HepG2 (cell line): ENCODE data around the gene PLCD4. TPM values are rescaled to one million over a fixed set of nuclear protein-coding genes. Genes with fewer than 3 reads are reported as not detected.
A peak's percentile ranks its signal among the peaks of the same experiment; 100 is the strongest.

ENCODE experiments used
- ATAC-seq: fragments of 200-7000 bp; cut with Tn5 transposase; 3 replicates; pipeline ENCODE4 v1.9.1; 2020; ENCODE audit warnings: mild to moderate bottlenecking, moderate library complexity
- BruUV-seq: library from RNA; stranded (reverse); fragments of 400-500 nt; replicated peaks from 2 replicates; lab custom pipeline; 2021; lab: Mats Ljungman, UMichigan
- CTCF ChIA-PET: fragments of 300-600 bp; formaldehyde crosslinking; extraction: SDS; loops from one replicate; lab custom pipeline; 2021; ENCODE audit warnings: low total read pairs, inconsistent platforms, low intra/inter-chr PET ratio; lab: Yijun Ruan, JAX
- POLR2A ChIA-PET: fragments of 350-600 bp; sonication (Branson Sonifier 250); formaldehyde crosslinking; loops from one replicate; lab custom pipeline; 2020; ENCODE audit warnings: antibody characterized with exemption, inconsistent platforms; lab: Yijun Ruan, JAX
- DNase-seq: peaks from one replicate; pipeline ENCODE4 v3.0.0-alpha.2; 2015; ENCODE audit warnings: low spot score
- FAIRE-seq: peaks from 3 replicates; lab custom pipeline; 2011; peaks lifted over from hg19 to GRCh38; lab: Jason Lieb, UNC
- H2AFZ ChIP-seq: one replicate; pipeline ENCODE4 v1.6.1; 2011; ENCODE audit warnings: low read length, inconsistent platforms
- H3K27ac ChIP-seq: fragments of 300-600 bp; 3 replicates; pipeline ENCODE4 v1.8.0; 2011; ENCODE audit warnings: mixed run types, mild to moderate bottlenecking, mixed read lengths, low read length, inconsistent platforms; ENCODE audit not compliant: insufficient read depth; ENCODE audit errors: extremely low read length
- H3K27me3 ChIP-seq, 2 experiments: fragments of 200-600 bp in 1 of 2; 2 replicates in 1 of 2; 3 replicates in 1 of 2; pipeline versions ENCODE4 v1.6.0 to v1.8.0; 2011; ENCODE audit warnings: low read length in 2 of 2, mild to moderate bottlenecking in 2 of 2, moderate library complexity in 2 of 2, inconsistent platforms in 1 of 2; ENCODE audit not compliant: insufficient read depth in 2 of 2, control insufficient read depth in 1 of 2
- H3K36me3 ChIP-seq, 2 experiments: fragments of 200-600 bp in 1 of 2; replicated peaks in 1 of 2; 2 replicates in 1 of 2; 3 replicates in 1 of 2; pipeline versions ENCODE4 v1.5.1 to v1.8.0; 2011; ENCODE audit warnings: low read length in 2 of 2, inconsistent platforms in 1 of 2; ENCODE audit not compliant: insufficient read depth in 2 of 2, control insufficient read depth in 1 of 2
- H3K4me1 ChIP-seq: 2 replicates; pipeline ENCODE4 v1.5.1; 2012; ENCODE audit warnings: low read length, inconsistent platforms; ENCODE audit not compliant: insufficient read depth
- H3K4me2 ChIP-seq: 2 replicates; pipeline ENCODE4 v1.6.0; 2011; ENCODE audit warnings: low read depth, low read length, inconsistent platforms
- H3K4me3 ChIP-seq, 3 experiments: fragments of 200-600 bp in 1 of 3; sonication (generic), shearing (Covaris generic) in 1 of 3; replicated peaks in 1 of 3; 2 replicates each; pipeline ENCODE4 v1.5.1; 2011 to 2016; ENCODE audit warnings: low read length in 3 of 3, inconsistent platforms in 2 of 3, low read depth in 2 of 3, mild to moderate bottlenecking in 2 of 3, control low read depth in 1 of 3, mixed read lengths in 1 of 3; ENCODE audit not compliant: insufficient read depth in 1 of 3
- H3K79me2 ChIP-seq: one replicate; pipeline ENCODE4 v1.6.1; 2011; ENCODE audit warnings: low read length, inconsistent platforms; ENCODE audit not compliant: insufficient read depth
- H3K9ac ChIP-seq: 2 replicates; pipeline ENCODE4 v1.6.0; 2011; ENCODE audit warnings: mild to moderate bottlenecking, low read depth, low read length, inconsistent platforms; ENCODE audit not compliant: insufficient read depth
- H3K9me3 ChIP-seq: 2 replicates; pipeline ENCODE4 v1.5.1; 2012; ENCODE audit warnings: mild to moderate bottlenecking, low read length
- H4K20me1 ChIP-seq: 2 replicates; pipeline ENCODE4 v1.6.0; 2011; ENCODE audit warnings: inconsistent platforms, mild to moderate bottlenecking, low read length, moderate library complexity; ENCODE audit not compliant: insufficient read depth
- AGO2 ChIP-seq: fragments of 200-400 bp; formaldehyde crosslinking; optimal IDR thresholded peaks from 2 replicates; pipeline ENCODE3; 2017; ENCODE audit warnings: mild to moderate bottlenecking, low read depth, low read length, moderate library complexity
- ARID2 ChIP-seq: sonication (generic); formaldehyde crosslinking; IDR thresholded peaks from 2 replicates; pipeline ENCODE4 v1.8.1; 2022; ENCODE audit warnings: mild to moderate bottlenecking, missing genetic modification reagents, borderline replicate concordance
- ATF7 ChIP-seq, 2 experiments: fragments of 450-650 bp in 1 of 2; sonication (generic) in 1 of 2; formaldehyde crosslinking in 1 of 2; IDR thresholded peaks; 2 replicates each; pipeline versions ENCODE4 v1.4.0 to v1.6.1; 2016 to 2020; ENCODE audit warnings: antibody characterized with exemption in 1 of 2, mild to moderate bottlenecking in 1 of 2, missing genetic modification reagents in 1 of 2
- CC2D1A ChIP-seq: sonication (generic); formaldehyde crosslinking; IDR thresholded peaks from 2 replicates; pipeline ENCODE4 v1.8.1; 2023; ENCODE audit warnings: mild to moderate bottlenecking, missing genetic modification reagents
- CENPBD1 ChIP-seq: sonication (generic); formaldehyde crosslinking; IDR thresholded peaks from 2 replicates; pipeline ENCODE4 v1.8.0; 2022; ENCODE audit warnings: missing genetic modification reagents, low read depth, mild to moderate bottlenecking, borderline replicate concordance
- FOSL1 ChIP-seq: sonication (generic); formaldehyde crosslinking; IDR thresholded peaks from 2 replicates; pipeline ENCODE4 v1.9.0; 2021; ENCODE audit warnings: missing genetic modification reagents, borderline replicate concordance
- KLF11 ChIP-seq: IDR thresholded peaks from 2 replicates; pipeline ENCODE4 v1.6.1; 2016; ENCODE audit warnings: missing compliant biosample characterization
- SAP130 ChIP-seq: IDR thresholded peaks from 2 replicates; pipeline ENCODE4 v1.6.1; 2016; ENCODE audit warnings: low read depth
- SRSF9 ChIP-seq: fragments of 200-400 bp; formaldehyde crosslinking; IDR thresholded peaks from 2 replicates; pipeline ENCODE4 v1.6.1; 2018; ENCODE audit warnings: borderline replicate concordance, mild to moderate bottlenecking, low read depth, low read length; ENCODE audit not compliant: insufficient read depth, poor library complexity, severe bottlenecking
- TBL1XR1 ChIP-seq: fragments of 150-350 bp; IDR thresholded peaks from 2 replicates; pipeline ENCODE4 v1.6.1; 2014; ENCODE audit warnings: borderline replicate concordance, low read length; ENCODE audit not compliant: partially characterized antibody
- TFDP1 ChIP-seq: IDR thresholded peaks from 2 replicates; pipeline ENCODE4 v1.6.1; 2016; ENCODE audit warnings: missing compliant biosample characterization, missing genetic modification reagents, borderline replicate concordance
- THYN1 ChIP-seq: sonication (generic); formaldehyde crosslinking; IDR thresholded peaks from 2 replicates; pipeline ENCODE4 v1.8.1; 2023; ENCODE audit warnings: low read depth, mild to moderate bottlenecking, moderate library complexity, missing genetic modification reagents, borderline replicate concordance
- ZBTB1 ChIP-seq: sonication (generic); formaldehyde crosslinking; IDR thresholded peaks from 2 replicates; pipeline ENCODE4 v1.4.0; 2020; ENCODE audit warnings: missing genetic modification reagents, borderline replicate concordance
- ZBTB8A ChIP-seq: sonication (generic); formaldehyde crosslinking; IDR thresholded peaks from 2 replicates; pipeline ENCODE4 v1.4.0; 2020; ENCODE audit warnings: mild to moderate bottlenecking, low read depth, missing genetic modification reagents, borderline replicate concordance
- ZNF280D ChIP-seq: sonication (generic); formaldehyde crosslinking; IDR thresholded peaks from 2 replicates; pipeline ENCODE4 v1.5.1; 2020; ENCODE audit warnings: mild to moderate bottlenecking, missing genetic modification reagents
- ZNF841 ChIP-seq: sonication (generic); formaldehyde crosslinking; IDR thresholded peaks from 2 replicates; pipeline ENCODE4 v1.8.1; 2023; ENCODE audit warnings: missing genetic modification reagents, borderline replicate concordance
- ZSCAN25 ChIP-seq: sonication (generic); formaldehyde crosslinking; IDR thresholded peaks from 2 replicates; pipeline ENCODE4 v1.8.0; 2022; ENCODE audit warnings: mild to moderate bottlenecking, missing genetic modification reagents
- WGBS: methylation state at CpG from one replicate; pipeline ENCODE4 v1.1.6; 2017; ENCODE audit warnings: low lambda C conversion rate; 5-methylcytosine and 5-hydroxymethylcytosine counted together
- in situ Hi-C: cut with HindIII; loops from 2 replicates; pipeline ENCODE4 v1.10.0; 2017; ENCODE audit warnings: low pct_unique_long_range_greater_than_20kb; ENCODE audit not compliant: extremely low pct_ligation_motif_present
- intact Hi-C: fragments of 100-400 bp; cut with micrococcal nuclease; formaldehyde crosslinking; loops from one replicate; pipeline ENCODE4 v1.10.0; 2022; ENCODE audit not compliant: unreplicated experiment
- polyA plus RNA-seq, 8 experiments: library from polyadenylated mRNA; depleted of rRNA in 3 of 8; stranded (reverse) in 7 of 8; unstranded in 1 of 8; fragments of >200 nt; fragmentation: Illumina TruSeq in 4 of 8; extraction: Trizol in 4 of 8; gene quantifications; 2 replicates each; pipeline versions ENCODE4 v1.2.1 to v1.2.3, GENCODE V29; 2011 to 2016; ENCODE audit warnings: low read depth in 4 of 8, missing spikeins in 1 of 8, mixed read lengths in 1 of 8; ENCODE audit not compliant: insufficient read depth in 1 of 8
- total RNA-seq, 5 experiments: library from RNA; depleted of rRNA; stranded (reverse); fragments of >200 nt; fragmentation: Illumina TruSeq; extraction: Trizol; gene quantifications; 2 replicates each; pipeline ENCODE4 v1.2.3, GENCODE V29; 2016; ENCODE audit warnings: low read depth in 1 of 5

PLCD4 gene
- total and polyA plus RNA-seq, 2 of the 13 experiments (the other 11 are each of a cell fraction or from before 2014, with no cell fraction given): 0.26 TPM; not detected in 1

- 0 out of 2 replicates have a peak, but pooled peaks have one; percentile 57 for TF ChIP-seq ARID2 (CRISPR knock-in tag)
- peak; percentile 97 for TF ChIP-seq ATF7 (IDR thresholded peaks at IDR 0.05)
- no peak for TF ChIP-seq ATF7 (CRISPR knock-in tag; IDR thresholded peaks at IDR 0.05)
- peak; percentile 70 for TF ChIP-seq SAP130
Observed at GRCh38 chr2:218569661-218570500, 37.8 kb upstream of the PLCD4 start (continued).

- peak overlapping the region; percentile 95 for H3K4me2 ChIP-seq
- H3K27ac ChIP-seq: no peak overlapping the region
- ATAC-seq (no peak), FAIRE-seq (no peak), DNase-seq (no peak)
- no TSS peak for BruUV-seq
- peaks cover 91% of the 10 kb centered on the region for H3K79me2 ChIP-seq
- WGBS: 56% methylated on average over 6 of the region's 6 CpGs
- intact Hi-C loops: no loop called here
- H2AFZ ChIP-seq: no peak overlapping the region
- peak overlapping the region; percentile 96; the same call in 1 of the 2 replicates for H3K9ac ChIP-seq
- H4K20me1 ChIP-seq: peaks cover 12% of the 10 kb centered on the region
- in situ Hi-C loops: no loop called here
- H3K4me3 ChIP-seq: peak overlapping the region; percentile 89 to 97 (median 91); a peak in 5 of 6 replicates
- H3K27me3 ChIP-seq: peaks cover 0 to 6% of the 10 kb centered on the region in 2 experiments; a peak in 1 of 5 replicates
- H3K9me3 ChIP-seq: no peaks in the 10 kb centered on the region
- ChIA-PET CTCF (no interaction called here), POLR2A (no interaction called here)
- peaks cover 41% of the 10 kb centered on the region for H3K4me1 ChIP-seq
- peaks cover 4 to 32% of the 10 kb centered on the region in 2 experiments for H3K36me3 ChIP-seq
- TF ChIP-seq AGO2 (no peak), TBL1XR1 (no peak), CENPBD1 (no peak), ZNF280D (no peak), ZSCAN25 (CRISPR knock-in tag) (no peak), FOSL1 (CRISPR knock-in tag) (no peak), ZNF841 (CRISPR knock-in tag) (no peak), SRSF9 (no peak), THYN1 (CRISPR knock-in tag) (no peak), KLF11 (no peak), ZBTB1 (CRISPR knock-in tag) (no peak), ZBTB8A (no peak), TFDP1 (no peak), CC2D1A (CRISPR knock-in tag) (no peak)
Observed at GRCh38 chr2:218570850-218571249, 36.8 kb upstream of the PLCD4 start.
